Measurements from ENCODE around the gene FAM20C.

FAM20C gene

DNA sequence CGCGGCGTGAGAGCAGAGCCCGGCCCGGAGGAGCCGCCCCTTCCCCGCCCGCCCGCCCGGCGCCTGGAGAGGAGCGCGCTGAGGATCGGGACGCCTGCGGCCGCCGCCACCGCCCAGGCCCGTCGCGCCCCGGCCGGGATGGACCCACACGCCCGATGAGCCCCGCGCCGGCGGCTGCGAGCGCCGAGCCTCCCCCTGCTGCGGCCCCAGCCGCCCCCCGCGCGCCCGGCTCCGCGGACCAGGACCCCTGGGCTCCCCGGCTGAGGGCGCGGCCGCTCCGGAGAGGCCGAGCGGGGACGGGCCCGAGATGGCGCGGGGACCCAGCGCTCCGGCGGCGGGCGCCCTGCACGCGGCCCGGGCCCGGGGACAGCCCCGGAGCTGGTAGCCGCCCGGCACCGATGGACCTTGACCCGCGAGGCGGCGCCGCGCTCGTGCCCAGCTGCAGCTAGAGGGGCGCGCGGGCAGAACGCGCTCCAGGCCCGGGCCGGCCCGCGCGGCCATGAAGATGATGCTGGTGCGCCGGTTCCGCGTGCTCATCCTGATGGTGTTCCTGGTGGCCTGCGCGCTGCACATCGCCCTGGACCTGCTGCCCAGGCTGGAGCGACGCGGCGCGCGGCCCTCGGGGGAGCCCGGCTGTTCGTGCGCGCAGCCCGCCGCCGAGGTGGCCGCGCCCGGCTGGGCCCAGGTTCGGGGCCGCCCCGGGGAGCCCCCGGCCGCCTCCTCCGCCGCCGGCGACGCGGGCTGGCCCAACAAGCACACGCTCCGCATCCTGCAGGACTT, 520 bp downstream of the FAM20C start:
- Histone ChIP-seq H3K4me3 (ENCODE audit: low read depth in 1 of 2, low read length in 2 of 2) (peak overlapping the region; percentile 69), H3K27me3 (ENCODE audit: control insufficient read depth in 1 of 2, insufficient read depth in 2 of 2, low read length in 2 of 2) (no peaks in the 10 kb centered on the region), H3K4me1 (ENCODE audit: control insufficient read depth in 1 of 2, insufficient read depth in 2 of 2, low read length in 2 of 2) (peaks cover 17 to 32% of the 10 kb centered on the region in 2 donors), H3K36me3 (ENCODE audit: control insufficient read depth in 1 of 2, insufficient read depth in 2 of 2, low read length in 2 of 2) (peaks cover 15 to 26% of the 10 kb centered on the region in 2 donors), H3K9ac (ENCODE audit: low read depth in 1 of 2, low read length in 2 of 2) (peak overlapping the region; percentile 36 to 38), H3K9me3 (ENCODE audit: control insufficient read depth in 1 of 2, low read length in 2 of 2) (no peaks in the 10 kb centered on the region), H3K27ac (ENCODE audit: low read depth, low read length) (peak overlapping the region; percentile 10)

DNA sequence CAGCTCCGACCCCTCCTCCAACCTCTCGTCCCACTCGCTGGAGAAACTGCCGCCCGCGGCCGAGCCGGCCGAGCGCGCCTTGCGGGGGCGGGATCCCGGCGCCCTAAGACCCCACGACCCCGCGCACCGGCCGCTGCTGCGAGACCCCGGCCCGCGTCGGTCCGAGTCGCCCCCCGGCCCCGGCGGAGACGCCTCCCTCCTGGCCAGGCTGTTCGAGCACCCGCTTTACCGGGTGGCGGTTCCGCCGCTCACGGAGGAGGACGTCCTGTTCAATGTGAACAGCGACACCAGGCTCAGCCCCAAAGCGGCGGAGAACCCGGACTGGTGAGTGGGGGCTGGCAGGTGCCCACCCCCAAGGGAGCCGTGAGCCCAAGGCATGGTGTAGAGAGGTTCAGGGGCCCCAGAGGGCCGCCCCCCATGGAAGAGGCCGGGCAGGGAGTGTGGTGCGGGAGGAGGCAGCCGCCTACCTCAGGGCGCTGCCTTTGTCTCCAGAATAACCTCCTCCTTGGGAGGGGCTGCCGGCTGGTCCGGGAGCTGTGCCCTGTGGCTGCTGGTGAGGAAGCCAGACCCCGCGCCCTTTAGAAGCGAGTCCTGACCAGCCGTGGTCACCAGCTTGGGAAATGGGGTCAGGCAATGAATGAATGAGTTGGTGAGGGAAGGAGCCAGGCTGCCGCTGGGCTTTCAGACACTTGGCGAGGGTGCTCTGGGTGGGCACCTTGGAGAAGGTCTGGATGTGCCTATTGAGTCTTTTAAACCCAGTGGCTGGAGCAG, 1.3 kb downstream of the FAM20C start:
- Histone ChIP-seq H3K9ac (ENCODE audit: low read depth in 1 of 2, low read length in 2 of 2) (peak overlapping the region; percentile 36 to 57), H3K9me3 (ENCODE audit: control insufficient read depth in 1 of 2, low read length in 2 of 2) (no peaks in the 10 kb centered on the region), H3K4me3 (ENCODE audit: low read depth in 1 of 2, low read length in 2 of 2) (peak overlapping the region; percentile 69), H3K27ac (ENCODE audit: low read depth, low read length) (peak overlapping the region; percentile 13), H3K27me3 (ENCODE audit: control insufficient read depth in 1 of 2, insufficient read depth in 2 of 2, low read length in 2 of 2) (no peaks in the 10 kb centered on the region), H3K4me1 (ENCODE audit: control insufficient read depth in 1 of 2, insufficient read depth in 2 of 2, low read length in 2 of 2) (peaks cover 17 to 32% of the 10 kb centered on the region in 2 donors), H3K36me3 (ENCODE audit: control insufficient read depth in 1 of 2, insufficient read depth in 2 of 2, low read length in 2 of 2) (peaks cover 23 to 34% of the 10 kb centered on the region in 2 donors)

- Histone ChIP-seq H3K27me3 (ENCODE audit: control insufficient read depth in 1 of 2, insufficient read depth in 2 of 2, low read length in 2 of 2) (no peaks in the 10 kb centered on the region), H3K9me3 (ENCODE audit: control insufficient read depth in 1 of 2, low read length in 2 of 2) (no peaks in the 10 kb centered on the region), H3K36me3 (ENCODE audit: control insufficient read depth in 1 of 2, insufficient read depth in 2 of 2, low read length in 2 of 2) (peaks cover 24 to 41% of the 10 kb centered on the region in 2 donors), H3K4me1 (ENCODE audit: control insufficient read depth in 1 of 2, insufficient read depth in 2 of 2, low read length in 2 of 2) (peaks cover 17 to 32% of the 10 kb centered on the region in 2 donors), H3K9ac (ENCODE audit: low read depth in 1 of 2, low read length in 2 of 2) (peak overlapping the region; percentile 36 to 57), H3K4me3 (ENCODE audit: low read depth in 1 of 2, low read length in 2 of 2) (peak overlapping the region; percentile 69), H3K27ac (ENCODE audit: low read depth, low read length) (peak overlapping the region; percentile 13)
Measured at GRCh38 chr7:194252-195009, 2.1 kb downstream of the FAM20C start.

GRCh38 chr7:195010-195829, 2.8 kb downstream of the FAM20C start:
- peaks cover 24 to 45% of the 10 kb centered on the region in 2 donors for H3K36me3 ChIP-seq (ENCODE audit: control insufficient read depth in 1 of 2, insufficient read depth in 2 of 2, low read length in 2 of 2)
- H3K9ac ChIP-seq (ENCODE audit: low read depth in 1 of 2, low read length in 2 of 2): peak overlapping the region in 1 of 2 donors; percentile 36
- no peaks in the 10 kb centered on the region for H3K27me3 ChIP-seq (ENCODE audit: control insufficient read depth in 1 of 2, insufficient read depth in 2 of 2, low read length in 2 of 2)
- H3K4me3 ChIP-seq (ENCODE audit: low read depth in 1 of 2, low read length in 2 of 2): peak overlapping the region; percentile 69
- H3K4me1 ChIP-seq (ENCODE audit: control insufficient read depth in 1 of 2, insufficient read depth in 2 of 2, low read length in 2 of 2): peaks cover 17 to 32% of the 10 kb centered on the region in 2 donors
- H3K27ac ChIP-seq (ENCODE audit: low read depth, low read length): no peak overlapping the region
- H3K9me3 ChIP-seq (ENCODE audit: control insufficient read depth in 1 of 2, low read length in 2 of 2): no peaks in the 10 kb centered on the region

- no peak overlapping the region for H3K9ac ChIP-seq (ENCODE audit: low read depth in 1 of 2, low read length in 2 of 2)
- no peak overlapping the region for H3K27ac ChIP-seq (ENCODE audit: low read depth, low read length)
- H3K36me3 ChIP-seq (ENCODE audit: control insufficient read depth in 1 of 2, insufficient read depth in 2 of 2, low read length in 2 of 2): peaks cover 24 to 51% of the 10 kb centered on the region in 2 donors
- H3K4me1 ChIP-seq (ENCODE audit: control insufficient read depth in 1 of 2, insufficient read depth in 2 of 2, low read length in 2 of 2): peaks cover 17 to 31% of the 10 kb centered on the region in 2 donors
- no peaks in the 10 kb centered on the region for H3K27me3 ChIP-seq (ENCODE audit: control insufficient read depth in 1 of 2, insufficient read depth in 2 of 2, low read length in 2 of 2)
- H3K9me3 ChIP-seq (ENCODE audit: control insufficient read depth in 1 of 2, low read length in 2 of 2): no peaks in the 10 kb centered on the region
- no peak overlapping the region for H3K4me3 ChIP-seq (ENCODE audit: low read depth in 1 of 2, low read length in 2 of 2)
Measured at GRCh38 chr7:195830-196128, 3.4 kb downstream of the FAM20C start.

- no peaks in the 10 kb centered on the region for H3K9me3 ChIP-seq (ENCODE audit: control insufficient read depth in 1 of 2, low read length in 2 of 2)
- peaks cover 24 to 56% of the 10 kb centered on the region in 2 donors for H3K36me3 ChIP-seq (ENCODE audit: control insufficient read depth in 1 of 2, insufficient read depth in 2 of 2, low read length in 2 of 2)
- H3K4me3 ChIP-seq (ENCODE audit: low read depth in 1 of 2, low read length in 2 of 2): no peak overlapping the region
- peak overlapping the region in 1 of 2 donors; percentile 1 for H3K9ac ChIP-seq (ENCODE audit: low read depth in 1 of 2, low read length in 2 of 2)
- peaks cover 17 to 27% of the 10 kb centered on the region in 2 donors for H3K4me1 ChIP-seq (ENCODE audit: control insufficient read depth in 1 of 2, insufficient read depth in 2 of 2, low read length in 2 of 2)
- H3K27ac ChIP-seq (ENCODE audit: low read depth, low read length): no peak overlapping the region
- H3K27me3 ChIP-seq (ENCODE audit: control insufficient read depth in 1 of 2, insufficient read depth in 2 of 2, low read length in 2 of 2): no peaks in the 10 kb centered on the region
Measured at GRCh38 chr7:196283-196682, 3.9 kb downstream of the FAM20C start.

GRCh38 chr7:196778-197321, 4.5 kb downstream of the FAM20C start:
- Histone ChIP-seq H3K4me3 (ENCODE audit: low read depth in 1 of 2, low read length in 2 of 2) (no peak overlapping the region), H3K9me3 (ENCODE audit: control insufficient read depth in 1 of 2, low read length in 2 of 2) (no peaks in the 10 kb centered on the region), H3K27me3 (ENCODE audit: control insufficient read depth in 1 of 2, insufficient read depth in 2 of 2, low read length in 2 of 2) (no peaks in the 10 kb centered on the region), H3K9ac (ENCODE audit: low read depth in 1 of 2, low read length in 2 of 2) (no peak overlapping the region), H3K27ac (ENCODE audit: low read depth, low read length) (no peak overlapping the region), H3K4me1 (ENCODE audit: control insufficient read depth in 1 of 2, insufficient read depth in 2 of 2, low read length in 2 of 2) (peaks cover 17 to 24% of the 10 kb centered on the region in 2 donors), H3K36me3 (ENCODE audit: control insufficient read depth in 1 of 2, insufficient read depth in 2 of 2, low read length in 2 of 2) (peaks cover 24 to 61% of the 10 kb centered on the region in 2 donors)

DNA sequence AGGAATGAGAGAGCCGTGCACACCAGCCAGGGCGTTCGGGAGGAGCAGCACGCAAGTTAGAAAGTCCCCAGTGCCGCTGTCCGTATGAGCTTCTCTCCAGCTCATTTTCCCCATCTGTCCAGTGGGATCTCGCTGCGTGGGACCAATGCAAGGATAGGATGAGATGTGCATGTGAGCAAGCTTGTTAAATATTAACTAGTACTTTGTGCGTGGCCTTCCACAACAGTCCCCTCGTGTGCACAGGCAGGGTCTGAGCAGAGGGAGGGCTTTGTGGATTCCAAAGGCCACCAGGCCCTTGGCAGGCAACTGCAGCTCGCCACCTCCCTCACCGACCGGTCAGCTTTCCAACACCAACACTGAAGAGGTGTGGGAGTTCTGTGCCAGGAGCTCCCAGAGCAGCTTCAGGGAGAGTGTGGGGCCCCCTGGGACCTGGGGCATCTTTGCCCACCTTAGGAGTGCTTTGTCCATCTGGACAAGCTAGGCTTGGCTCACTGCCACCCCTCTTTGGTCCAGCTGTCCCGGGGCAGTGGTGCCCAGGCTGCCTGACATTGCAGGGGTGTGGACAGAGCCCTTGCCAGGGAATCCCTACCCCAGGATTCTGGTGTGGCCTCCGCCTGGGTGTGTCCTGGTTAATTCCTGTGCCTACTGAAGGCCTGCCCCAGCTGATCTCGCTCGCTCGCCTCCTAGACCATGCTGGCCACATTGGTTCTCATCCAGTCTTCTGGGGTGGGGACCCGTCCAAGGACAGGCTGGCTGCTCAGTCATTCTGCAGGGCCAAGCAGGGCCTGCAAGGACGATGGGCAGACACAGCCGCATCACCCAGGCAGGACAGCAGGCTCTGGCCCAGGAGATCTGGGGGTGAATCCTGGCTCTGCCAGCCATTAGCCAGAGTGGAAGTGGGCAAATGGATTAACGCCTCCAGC, 5.3 kb downstream of the FAM20C start:
- peaks cover 24 to 63% of the 10 kb centered on the region in 2 donors for H3K36me3 ChIP-seq (ENCODE audit: control insufficient read depth in 1 of 2, insufficient read depth in 2 of 2, low read length in 2 of 2)
- H3K27me3 ChIP-seq (ENCODE audit: control insufficient read depth in 1 of 2, insufficient read depth in 2 of 2, low read length in 2 of 2): no peaks in the 10 kb centered on the region
- H3K4me3 ChIP-seq (ENCODE audit: low read depth in 1 of 2, low read length in 2 of 2): no peak overlapping the region
- H3K4me1 ChIP-seq (ENCODE audit: control insufficient read depth in 1 of 2, insufficient read depth in 2 of 2, low read length in 2 of 2): peaks cover 17 to 24% of the 10 kb centered on the region in 2 donors
- H3K27ac ChIP-seq (ENCODE audit: low read depth, low read length): no peak overlapping the region
- H3K9ac ChIP-seq (ENCODE audit: low read depth in 1 of 2, low read length in 2 of 2): no peak overlapping the region
- H3K9me3 ChIP-seq (ENCODE audit: control insufficient read depth in 1 of 2, low read length in 2 of 2): no peaks in the 10 kb centered on the region
